Measurements from ENCODE around the gene ECE1.

DNA sequence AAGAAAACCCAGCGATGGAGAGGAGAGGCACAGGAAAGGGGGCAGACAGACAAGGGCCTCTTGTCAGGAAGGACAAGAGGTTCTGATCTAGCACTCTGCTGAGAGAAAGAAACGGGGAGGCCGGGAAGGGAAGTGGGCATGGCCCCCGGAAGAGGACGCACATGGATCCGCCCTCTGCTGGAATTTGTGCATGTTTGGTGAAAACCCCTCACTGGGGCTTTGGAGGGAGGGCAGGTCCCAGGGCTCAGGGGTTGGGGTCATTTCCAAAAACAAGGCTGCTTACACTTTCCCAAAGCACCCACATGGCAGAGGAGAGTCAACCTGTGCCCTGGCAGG lies 32.4 kb upstream of the ECE1 start:
- no peak for TF ChIP-seq EZH2 (IDR thresholded peaks at IDR 0.05; ENCODE audit: borderline replicate concordance, low read length)
- no peak for TF ChIP-seq CTCF (IDR thresholded peaks at IDR 0.05; ENCODE audit: low read length)
